OCI-LY1 (cell line): ENCODE results near the gene RUVBL1.

Source experiments
- CTCF ChIP-seq: fragments of 200-600 bp; sonication (generic), shearing (Covaris generic); IDR thresholded peaks from 2 replicates; pipeline ENCODE4 v1.5.1; 2017; ENCODE audit warnings: mild to moderate bottlenecking, antibody characterized with exemption, low read length, moderate library complexity, mixed read lengths
- EZH2 ChIP-seq: fragments of 200-600 bp; sonication (generic), shearing (Covaris generic); IDR thresholded peaks from 2 replicates; pipeline ENCODE4 v1.8.0; 2017; ENCODE audit warnings: borderline replicate concordance, mixed run types, mild to moderate bottlenecking, antibody characterized with exemption, low read length, moderate library complexity, mixed read lengths

DNA sequence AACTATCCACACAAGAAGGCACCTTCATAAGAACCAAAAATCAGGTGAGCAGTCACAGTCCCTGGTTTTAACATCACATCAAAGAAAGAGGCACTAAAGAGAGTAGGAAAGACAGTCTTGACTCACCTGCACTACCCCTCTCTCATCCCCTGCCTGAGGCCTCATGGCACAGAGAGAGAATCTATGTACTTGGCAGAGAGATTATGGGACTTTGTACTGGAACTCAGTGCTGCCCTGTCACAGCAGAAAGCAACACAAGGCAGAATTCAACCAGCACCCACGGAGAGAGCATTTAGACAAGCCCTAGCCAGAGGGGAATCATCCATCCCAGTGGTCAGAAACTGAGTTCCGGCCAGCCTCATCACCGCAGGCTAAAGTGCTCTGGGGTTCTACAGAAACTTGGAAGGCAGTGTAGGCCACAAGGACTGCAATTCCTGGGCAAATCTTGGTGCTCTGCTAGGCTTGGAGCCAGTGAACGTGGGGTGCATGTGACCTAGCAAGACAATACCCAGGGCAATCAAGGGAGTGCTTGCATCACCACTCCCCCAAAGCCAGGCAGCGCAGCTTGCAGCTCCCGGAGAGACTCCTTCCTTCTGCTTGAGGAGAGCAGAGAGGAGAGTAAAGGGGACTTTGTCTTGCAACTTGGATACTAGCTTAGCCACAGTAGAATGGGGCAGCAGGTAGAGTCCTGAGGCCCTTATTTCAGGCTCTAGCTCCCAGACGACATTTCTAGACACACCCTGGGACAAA, 8.5 kb upstream of the RUVBL1 start:
- TF ChIP-seq CTCF (no peak), EZH2 (no peak)
